Endothelial cell of hepatic sinusoid (primary cell): ENCODE measurements around the gene CA11.

Source experiments
- in situ Hi-C: cut with HindIII; loops from 2 replicates; pipeline ENCODE4 v1.10.0; 2017; ENCODE audit warnings: low sequenced_read_pairs

Gene CA11

GRCh38 chr19:48596679-48597465, 49.1 kb downstream of the CA11 start:
- in situ Hi-C loops, result no loop called here

- in situ Hi-C loops, result no loop called here
Observed at GRCh38 chr19:48596237-48596636, 49.8 kb downstream of the CA11 start.

DNA sequence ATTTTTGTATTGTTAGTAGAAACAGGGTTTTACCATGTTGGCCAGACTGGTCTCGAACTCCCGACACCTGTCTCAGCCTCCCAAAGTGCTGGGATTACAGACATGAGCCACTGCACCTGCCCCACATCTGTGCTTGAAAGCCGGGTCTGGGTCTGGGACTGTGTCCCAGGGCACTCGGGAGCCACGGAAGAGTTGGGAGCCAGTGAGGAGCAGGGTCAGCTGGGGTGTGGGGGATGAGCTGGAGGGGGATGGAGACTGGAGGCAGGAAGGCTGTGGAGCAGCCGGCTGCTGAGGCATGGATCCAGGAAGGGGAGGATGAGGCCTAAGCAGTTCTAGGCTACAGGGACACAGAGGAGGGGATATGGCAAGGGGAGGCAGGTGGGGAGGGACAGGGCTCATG, 50.2 kb downstream of the CA11 start:
- in situ Hi-C loops, result no loop called here

GRCh38 chr19:48595171-48595570, 50.8 kb downstream of the CA11 start:
- in situ Hi-C loops, result no loop called here

DNA sequence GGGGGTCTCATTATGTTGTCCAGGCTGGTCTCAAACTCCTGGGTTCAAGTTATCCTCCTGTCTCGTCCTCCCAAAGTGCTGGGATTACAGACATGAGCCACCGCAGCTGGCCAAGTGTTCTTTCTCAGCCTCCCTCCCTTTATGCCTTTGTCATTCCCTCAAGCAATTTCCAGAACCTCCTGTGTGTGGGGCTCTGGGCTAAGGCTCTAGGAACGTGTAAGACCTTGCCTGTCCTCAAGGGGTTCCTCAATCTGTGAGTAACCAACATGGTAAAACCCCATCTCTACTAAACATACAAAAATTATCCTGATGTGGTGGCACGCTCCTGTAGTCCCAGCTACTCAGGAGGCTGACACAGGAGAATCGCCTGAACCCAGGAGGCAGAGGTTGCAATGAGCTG, 55.0 kb downstream of the CA11 start:
- in situ Hi-C loops, result no loop called here

GRCh38 chr19:48588670-48589401, 57.2 kb downstream of the CA11 start:
- in situ Hi-C loops, result no loop called here
